Cardiac fibroblast (primary cell): ENCODE results near the gene BTBD3.

Source experiments
- DNase-seq, 2 donors: peaks; one replicate each; pipeline versions ENCODE4 v3.0.0 to v3.0.0-alpha.2; 2010; ENCODE audit warnings: low read depth in 2 of 2
- H3K4me3 ChIP-seq, 2 donors: replicated peaks in 1 of 2; 1 replicate in 1 of 2; 2 replicates in 1 of 2; pipeline ENCODE4 v1.5.1; 2011; ENCODE audit warnings: low read depth in 2 of 2, low read length in 2 of 2, mild to moderate bottlenecking in 2 of 2, moderate library complexity in 1 of 2
- CTCF ChIP-seq: IDR thresholded peaks from one replicate; pipeline ENCODE4 v1.5.1; 2011; ENCODE audit warnings: low read depth, mild to moderate bottlenecking, low read length, inconsistent platforms

BTBD3 gene

GRCh38 chr20:11888648-11889047 lies 29.0 kb upstream of the BTBD3 start:
- no peak overlapping the region for H3K4me3 ChIP-seq
- no peak for TF ChIP-seq CTCF
- no peak for DNase-seq

GRCh38 chr20:11890331-11891076 lies 27.2 kb upstream of the BTBD3 start:
- peak overlapping the region; percentile 58 to 66 for H3K4me3 ChIP-seq
- DNase-seq: peak; percentile 85 to 94
- TF ChIP-seq CTCF: no peak

- peak; percentile 37 to 38 for DNase-seq
- peak overlapping the region; percentile 58 to 66 for H3K4me3 ChIP-seq
- TF ChIP-seq CTCF: no peak
These were observed 26.5 kb upstream of the BTBD3 start for GRCh38 chr20:11891077-11891775.

GRCh38 chr20:11891776-11892545 lies 25.7 kb upstream of the BTBD3 start:
- no peak for TF ChIP-seq CTCF
- DNase-seq: peak; percentile 76 to 82
- peak overlapping the region; percentile 58 to 66 for H3K4me3 ChIP-seq

GRCh38 chr20:11894062-11894461 lies 23.6 kb upstream of the BTBD3 start:
- TF ChIP-seq CTCF: no peak
- no peak for DNase-seq
- no peak overlapping the region for H3K4me3 ChIP-seq

GRCh38 chr20:11895861-11896387 lies 21.8 kb upstream of the BTBD3 start:
- peak in 1 of 2 donors; percentile 18 for DNase-seq
- H3K4me3 ChIP-seq: no peak overlapping the region
- TF ChIP-seq CTCF: no peak
